ENCODE measurements around the gene EPB41L5.
"Not testable (repeated sequence)": the region's sequence is repeated elsewhere in the genome, so short reads cannot be mapped to it uniquely, and the experiment has no call there.

EPB41L5 gene

GRCh38 chr2:120149406-120149805, 136.5 kb downstream of the EPB41L5 start:
- no peak for DNase-seq

GRCh38 chr2:120150040-120150482, 137.2 kb downstream of the EPB41L5 start:
- DNase-seq: no peak

GRCh38 chr2:120155308-120155707, 142.4 kb downstream of the EPB41L5 start:
- no peak for DNase-seq

- DNase-seq: not testable (repeated sequence)
Observed at GRCh38 chr2:120158658-120159057, 145.8 kb downstream of the EPB41L5 start.

- no peak for DNase-seq
Observed at GRCh38 chr2:120161190-120161589, 148.3 kb downstream of the EPB41L5 start.

GRCh38 chr2:120162716-120163115, 149.8 kb downstream of the EPB41L5 start:
- no peak for DNase-seq

- DNase-seq: no peak
Observed at GRCh38 chr2:120167272-120167671, 154.4 kb downstream of the EPB41L5 start.

- DNase-seq: no peak
Observed at GRCh38 chr2:120169020-120169419, 156.1 kb downstream of the EPB41L5 start.

- peak; percentile 56 for DNase-seq
Observed at GRCh38 chr2:120174963-120175581, 162.2 kb downstream of the EPB41L5 start.

- DNase-seq: no peak
Observed at GRCh38 chr2:120176526-120176925, 163.6 kb downstream of the EPB41L5 start.

GRCh38 chr2:120177001-120177621, 164.2 kb downstream of the EPB41L5 start:
- DNase-seq: no peak

GRCh38 chr2:120177973-120178372, 165.1 kb downstream of the EPB41L5 start:
- no peak for DNase-seq

- DNase-seq: no peak
Observed at GRCh38 chr2:120179396-120179795, 166.5 kb downstream of the EPB41L5 start.

- DNase-seq: peak; percentile 30
Observed at GRCh38 chr2:120180066-120180465, 167.2 kb downstream of the EPB41L5 start.

GRCh38 chr2:120182019-120182560, 169.2 kb downstream of the EPB41L5 start:
- no peak for DNase-seq

GRCh38 chr2:120189189-120189588, 176.3 kb downstream of the EPB41L5 start:
- no peak for DNase-seq

- DNase-seq: no peak
Observed at GRCh38 chr2:120192280-120192679, 179.4 kb downstream of the EPB41L5 start.

GRCh38 chr2:120195553-120195952, 182.7 kb downstream of the EPB41L5 start:
- no peak for DNase-seq

- not testable (repeated sequence) for DNase-seq
Observed at GRCh38 chr2:120199817-120200459, 187.1 kb downstream of the EPB41L5 start.

- DNase-seq: no peak
Observed at GRCh38 chr2:120203251-120204021, 190.6 kb downstream of the EPB41L5 start.

GRCh38 chr2:120204022-120204405, 191.1 kb downstream of the EPB41L5 start:
- DNase-seq: no peak

GRCh38 chr2:120204417-120204816, 191.5 kb downstream of the EPB41L5 start:
- no peak for DNase-seq

Data from retina (tissue), 1 donor.